Superior temporal gyrus (tissue), 1 donor: ENCODE data around the gene LAMTOR1.
A peak's percentile ranks its signal among the peaks of the same experiment; 100 is the strongest.

Source experiments
- DNase-seq: peaks from one replicate; pipeline ENCODE4 v3.0.0-alpha.2; 2016; ENCODE audit errors: extremely low spot score

The LAMTOR1 gene

DNA sequence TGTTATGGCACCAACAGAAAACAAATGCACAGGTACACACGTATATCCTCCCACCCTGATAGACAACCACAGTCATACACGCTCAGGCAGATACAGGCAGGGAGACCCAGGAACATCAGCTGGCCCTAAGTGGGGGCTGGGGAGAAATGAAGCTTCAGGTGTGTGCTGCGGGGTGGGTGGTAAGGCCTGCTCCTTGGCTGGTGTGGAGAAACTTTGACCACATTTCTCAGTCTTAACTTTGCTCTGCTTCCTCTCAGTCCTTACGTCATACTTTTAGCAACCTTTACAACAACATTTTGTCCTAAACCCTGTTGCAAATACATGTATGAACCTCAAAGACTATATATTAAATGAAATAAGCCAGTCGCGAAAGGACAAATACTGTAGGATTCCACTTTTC, 16.1 kb upstream of the LAMTOR1 start:
- DNase-seq = no peak

DNA sequence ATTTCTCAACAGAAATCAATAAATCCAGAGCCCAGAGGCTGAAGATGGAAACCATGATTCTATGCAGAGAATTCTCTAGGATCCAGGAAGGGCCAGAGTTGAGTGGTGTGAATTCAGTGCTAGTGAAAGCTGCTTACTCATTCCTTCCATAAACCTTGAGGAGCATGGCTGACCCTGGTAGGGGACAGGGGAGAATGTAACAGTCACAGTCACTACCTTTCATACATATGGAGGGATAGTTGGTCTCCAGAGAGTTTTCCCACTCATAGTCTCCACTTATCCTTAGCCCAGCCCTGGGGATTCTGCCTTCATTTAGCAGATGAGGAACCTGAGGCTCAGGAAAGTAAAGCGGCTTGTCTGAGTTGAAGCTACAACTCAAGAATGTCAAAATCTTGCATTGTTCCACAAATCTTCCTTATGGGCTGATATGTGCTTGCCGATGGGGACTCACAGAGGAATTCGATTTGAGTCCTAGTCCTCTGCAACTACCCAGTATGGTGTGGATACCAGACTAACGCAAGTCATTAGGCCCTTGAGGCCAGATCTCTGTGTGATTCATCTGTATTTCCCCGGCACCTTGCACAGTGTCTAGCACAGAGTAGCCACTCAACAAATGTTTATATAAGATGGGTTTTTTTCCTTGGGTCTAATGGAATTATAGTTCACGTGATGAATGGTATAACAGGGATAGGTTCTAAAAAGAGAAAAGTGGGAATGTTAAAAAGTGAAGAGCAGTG, 13.1 kb upstream of the LAMTOR1 start:
- DNase-seq = no peak

DNA sequence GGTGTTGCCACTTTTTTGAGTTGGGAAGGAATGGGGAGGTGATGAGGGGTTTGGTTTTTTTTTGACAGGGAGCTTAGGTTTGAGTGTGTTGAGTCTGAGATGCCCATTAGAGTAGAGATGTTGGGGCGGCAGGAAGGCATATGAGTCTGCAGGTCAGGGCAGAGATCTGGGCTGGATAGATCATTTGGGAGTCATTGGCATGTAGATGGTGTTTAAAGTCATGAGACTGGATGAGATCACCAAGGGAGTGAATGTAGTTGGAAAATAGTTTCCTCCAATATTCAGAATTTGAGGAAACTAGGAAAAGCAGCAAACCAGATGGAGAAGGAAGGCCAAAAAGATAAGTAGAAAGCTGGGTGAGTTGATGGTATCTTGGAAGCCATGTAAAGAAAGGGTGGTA, 11.5 kb upstream of the LAMTOR1 start:
- DNase-seq = no peak

DNA sequence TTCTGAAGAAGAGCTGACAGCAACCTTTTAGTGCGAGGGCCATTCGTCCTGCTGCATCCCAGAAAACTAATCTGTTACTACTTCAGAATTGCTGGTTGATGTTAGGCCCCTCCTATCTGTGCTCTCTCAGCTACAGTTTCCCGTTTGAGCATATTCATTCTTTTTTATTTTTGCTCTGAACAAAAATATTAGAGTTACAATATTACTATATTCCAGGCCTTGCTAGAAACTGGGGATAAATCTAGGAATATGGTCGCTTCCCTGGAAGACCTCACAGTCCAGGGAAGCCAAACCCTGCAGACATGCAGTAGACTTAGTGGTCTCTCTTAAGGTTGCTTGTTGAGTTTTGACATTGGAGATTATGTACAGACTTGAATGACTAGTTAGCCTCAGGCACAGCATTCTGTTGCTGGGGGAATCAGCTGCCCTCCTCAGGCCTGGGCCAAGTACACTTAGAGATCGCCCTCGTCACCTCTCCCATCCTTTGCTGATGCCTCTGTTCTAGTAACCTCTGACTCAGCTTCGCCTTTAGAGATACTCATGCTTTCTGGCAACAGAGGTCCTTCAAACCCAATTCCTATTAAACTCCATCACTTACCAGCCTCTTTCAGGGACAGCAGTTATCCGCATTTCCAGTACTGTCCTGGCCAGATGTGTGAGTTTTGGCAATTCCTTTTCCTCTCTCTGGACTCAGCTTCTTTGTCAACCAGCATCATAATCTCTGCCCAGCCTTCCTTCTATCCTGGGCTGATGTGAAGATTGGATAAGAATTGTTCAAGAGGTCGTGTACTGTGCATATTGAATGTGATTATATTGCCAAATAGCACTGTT, 10.1 kb upstream of the LAMTOR1 start:
- DNase-seq = peak; percentile 20

DNA sequence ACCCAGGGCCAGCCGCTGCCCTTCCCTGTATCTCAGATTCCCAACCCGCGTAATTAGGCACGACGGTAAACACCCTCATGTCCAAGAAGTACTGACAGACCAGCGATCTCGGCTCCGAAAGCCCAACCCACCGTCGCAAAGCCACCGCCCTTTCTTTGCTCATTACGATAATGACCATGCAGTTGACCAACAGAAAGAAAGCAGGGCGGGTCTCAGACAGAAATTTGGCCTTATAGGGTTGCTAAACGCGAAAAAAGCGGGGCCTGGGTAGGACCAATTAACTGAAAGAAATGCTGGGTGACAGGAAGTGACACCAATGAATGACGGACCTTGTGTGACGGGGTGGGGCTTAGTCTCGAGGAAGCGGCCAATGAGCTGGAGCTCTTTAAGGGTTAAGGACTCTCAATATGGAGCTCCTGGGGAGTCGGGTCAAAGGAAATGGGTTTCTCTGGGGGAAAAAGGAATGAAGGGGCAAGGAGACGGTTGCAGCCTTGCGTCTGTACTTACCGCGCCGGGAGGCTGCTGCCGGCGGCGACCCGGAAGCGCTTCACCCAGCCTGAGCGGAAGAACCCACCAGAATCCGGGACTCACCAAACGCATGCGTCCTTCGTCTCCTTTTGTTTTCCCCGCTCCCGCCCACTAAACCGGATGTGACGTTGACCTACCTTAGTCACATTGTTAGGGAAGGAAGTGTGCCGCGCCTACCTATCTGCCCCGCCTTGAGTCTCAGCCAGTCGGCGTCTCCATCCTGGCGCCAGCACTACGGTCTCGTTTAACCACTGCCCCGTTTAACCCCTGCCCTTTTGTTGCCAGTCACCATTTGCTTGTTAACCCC, 9.3 kb upstream of the LAMTOR1 start, which contains the start of gene ANAPC15:
TSS of gene ANAPC15 (minus strand) at position 553 of the 835 bp plus-strand sequence. CDS start 1,419 bp downstream, outside the sequence.
- DNase-seq = peak; percentile 100

DNA sequence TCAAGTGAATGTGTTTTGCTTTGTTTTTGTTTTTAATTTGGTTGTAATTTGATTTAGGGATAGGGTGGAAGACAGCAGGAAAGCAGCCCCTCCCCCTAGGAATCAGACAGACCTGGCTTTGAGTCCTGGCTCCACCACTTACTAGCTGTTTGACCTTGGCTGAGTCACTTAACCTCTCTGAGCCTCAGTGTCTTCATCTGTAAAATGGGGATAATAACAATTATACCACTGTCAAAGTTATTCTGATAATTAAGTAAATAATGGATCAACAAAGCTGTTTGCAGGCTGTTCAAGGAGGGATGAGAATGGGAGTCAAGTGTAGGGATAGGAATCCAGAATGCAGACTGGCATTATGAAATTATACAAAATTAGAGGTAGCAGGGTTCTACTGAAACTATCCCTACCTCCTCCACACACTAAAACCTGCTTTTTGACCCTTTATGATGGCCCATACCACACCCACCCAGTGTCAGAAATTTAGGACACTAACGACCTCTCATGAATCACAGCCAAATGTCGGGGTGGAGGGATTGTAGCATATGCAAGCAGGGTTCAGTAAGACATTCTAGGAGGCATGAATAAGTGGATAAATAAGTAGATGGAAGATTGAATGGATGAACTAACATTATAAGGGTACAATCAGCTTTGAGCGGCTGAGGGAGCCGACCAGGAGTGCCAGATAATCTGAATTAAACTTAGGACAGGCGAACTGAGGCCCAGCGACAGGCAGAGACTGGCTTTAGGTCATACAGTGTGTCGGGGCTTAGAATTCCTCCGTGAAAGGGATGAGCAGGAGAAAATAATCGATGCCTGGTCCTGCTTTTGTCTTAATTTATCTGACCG, 8.4 kb upstream of the LAMTOR1 start:
- DNase-seq = no peak

DNA sequence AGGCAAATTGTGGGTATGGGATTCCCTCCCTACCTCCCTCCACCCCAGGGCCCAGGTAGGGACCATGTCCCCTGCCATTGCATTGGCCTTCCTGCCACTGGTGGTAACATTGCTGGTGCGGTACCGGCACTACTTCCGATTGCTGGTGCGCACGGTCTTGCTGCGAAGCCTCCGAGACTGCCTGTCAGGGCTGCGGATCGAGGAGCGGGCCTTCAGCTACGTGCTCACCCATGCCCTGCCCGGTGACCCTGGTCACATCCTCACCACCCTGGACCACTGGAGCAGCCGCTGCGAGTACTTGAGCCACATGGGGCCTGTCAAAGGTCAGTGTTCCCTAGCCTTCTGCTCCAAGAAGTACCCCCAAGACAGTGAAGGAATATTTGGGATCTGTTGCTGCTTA, 2.8 kb upstream of the LAMTOR1 start, which contains the start of gene TOMT:
TSS of gene TOMT (plus strand) at position 37 of the 400 bp plus-strand sequence. CDS start at position 65, 28 bp downstream.
- DNase-seq = no peak

DNA sequence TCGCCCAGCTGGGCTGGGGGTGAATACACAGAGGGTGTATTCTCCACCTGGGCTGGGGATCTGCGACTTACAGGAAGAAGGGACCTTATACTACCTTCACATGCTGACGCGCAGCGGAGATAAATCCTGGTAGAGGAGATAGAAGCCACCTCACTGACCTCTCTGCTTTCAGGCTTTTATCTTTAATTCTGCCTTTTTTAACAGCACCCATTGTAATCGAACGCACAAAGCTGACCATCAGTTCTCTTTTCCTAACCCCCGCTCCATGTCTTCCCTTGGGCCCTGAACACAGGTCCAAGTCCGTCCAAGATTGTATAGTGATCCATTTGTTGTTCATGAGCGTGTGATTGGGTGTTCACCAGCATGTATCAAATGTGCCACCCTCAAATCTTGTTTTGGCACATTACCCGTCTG, 664 bp upstream of the LAMTOR1 start:
- no peak for DNase-seq

DNA sequence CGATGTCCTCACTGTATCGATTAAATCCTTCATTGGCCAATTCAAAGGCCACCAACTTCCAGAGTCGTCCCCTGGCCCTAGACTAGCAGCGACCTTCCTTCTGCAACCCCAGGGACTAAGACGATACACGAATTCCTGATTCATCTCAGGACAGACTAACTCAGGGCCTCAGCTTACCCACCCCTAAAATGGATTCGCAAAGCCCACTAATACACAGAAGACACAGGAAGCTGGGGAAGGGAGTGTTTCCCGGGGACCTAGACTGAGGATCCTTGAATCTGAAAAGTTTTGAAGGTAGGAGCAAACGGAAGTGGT, 509 bp downstream of the LAMTOR1 start:
- DNase-seq = no peak

DNA sequence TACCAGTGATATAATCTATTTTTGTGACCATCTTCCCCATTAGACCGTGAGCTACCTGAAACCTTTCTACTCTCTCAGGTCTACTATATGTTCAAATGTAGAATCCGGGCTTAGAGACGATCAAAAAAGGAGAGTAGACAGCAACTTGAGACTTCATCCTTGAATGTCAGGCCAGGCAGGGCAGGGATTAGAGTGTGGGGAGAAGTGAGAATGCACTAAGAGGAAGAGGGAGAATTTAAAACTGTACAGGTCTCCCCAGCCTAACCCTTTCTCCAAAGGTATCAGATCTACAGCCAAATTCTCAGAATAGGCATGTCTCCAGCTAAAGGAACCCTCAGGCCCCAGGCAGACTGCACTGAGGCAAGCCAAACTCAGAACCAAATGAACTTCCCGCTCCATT, 935 bp downstream of the LAMTOR1 start:
- no peak for DNase-seq

DNA sequence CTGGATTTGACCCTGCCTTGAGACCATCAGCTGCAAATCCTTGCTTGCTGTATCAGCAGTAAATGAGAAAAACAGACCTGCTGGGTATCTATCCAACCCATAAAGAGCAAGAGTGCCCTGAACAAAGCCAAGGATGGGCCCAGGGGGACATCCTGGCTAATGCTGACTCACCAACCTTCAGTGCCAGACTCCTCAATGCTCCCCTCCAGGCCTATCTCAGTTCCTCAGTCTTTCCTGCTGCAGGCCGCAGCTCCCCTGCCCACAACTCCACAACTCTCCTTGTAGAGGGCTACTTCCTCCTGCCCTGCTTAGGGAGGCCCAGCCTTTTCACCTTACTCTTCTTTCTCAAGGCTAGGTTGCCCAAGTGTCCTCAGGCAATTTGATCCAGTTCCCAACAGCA, 2.6 kb downstream of the LAMTOR1 start:
- DNase-seq = no peak

DNA sequence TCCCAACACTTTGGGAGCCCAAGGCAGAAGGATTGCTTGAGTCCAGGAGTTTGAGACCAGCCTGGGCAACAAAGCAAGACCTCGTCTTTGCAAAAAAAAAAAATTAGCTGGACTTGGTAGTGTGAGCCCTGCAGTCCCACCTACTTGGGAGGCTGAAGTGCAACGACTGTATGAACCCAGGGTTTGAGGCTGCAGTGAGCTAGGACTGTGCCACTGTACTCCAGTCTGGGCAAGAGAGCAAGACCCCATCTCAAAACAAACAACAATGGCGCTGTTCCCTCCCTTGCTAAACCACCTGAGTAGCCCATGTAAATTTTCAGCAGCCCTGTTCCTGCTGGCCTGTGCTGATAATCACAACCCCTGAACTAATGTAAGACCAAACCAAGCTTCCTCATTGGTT, 3.1 kb downstream of the LAMTOR1 start:
- no peak for DNase-seq

DNA sequence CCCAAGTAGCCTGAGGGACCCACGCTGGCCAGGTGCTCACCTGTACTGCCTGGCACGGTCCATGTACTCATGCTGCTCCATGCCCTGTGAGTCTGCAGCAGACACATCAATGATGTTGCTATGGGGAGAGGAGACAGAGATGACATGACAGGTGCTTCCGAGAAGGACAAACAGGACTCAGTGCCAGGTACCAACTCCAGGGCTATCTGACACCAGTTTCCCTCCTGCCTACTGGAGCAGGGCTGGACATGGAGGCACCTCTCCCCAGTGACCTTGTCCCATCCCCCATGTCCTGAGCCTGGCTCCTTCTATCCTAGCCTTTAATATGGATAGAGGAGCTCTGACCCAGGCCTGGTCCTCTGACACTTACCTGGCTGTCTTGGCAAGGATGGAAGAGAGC, 4.4 kb downstream of the LAMTOR1 start:
- DNase-seq = no peak

DNA sequence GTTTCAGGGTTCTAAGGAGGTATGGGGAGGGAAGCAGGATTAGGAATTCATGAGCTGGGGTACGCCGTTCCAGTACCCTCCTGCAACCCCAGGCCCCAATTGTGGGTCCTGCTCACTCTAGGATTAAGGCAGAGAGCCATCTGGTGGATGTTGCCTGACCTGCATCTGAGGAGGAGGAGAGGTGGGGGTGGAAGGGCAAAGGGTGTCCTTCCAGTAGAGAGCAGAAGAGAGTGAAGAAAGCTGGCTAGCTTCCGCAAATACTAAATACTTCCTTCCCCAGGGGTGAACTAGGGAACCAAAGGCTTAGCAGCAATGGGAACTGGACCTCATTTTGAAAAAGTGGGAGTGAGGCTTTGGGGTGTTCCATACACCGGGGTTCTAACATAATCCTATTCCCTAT, 11.8 kb downstream of the LAMTOR1 start:
- DNase-seq = peak; percentile 84

DNA sequence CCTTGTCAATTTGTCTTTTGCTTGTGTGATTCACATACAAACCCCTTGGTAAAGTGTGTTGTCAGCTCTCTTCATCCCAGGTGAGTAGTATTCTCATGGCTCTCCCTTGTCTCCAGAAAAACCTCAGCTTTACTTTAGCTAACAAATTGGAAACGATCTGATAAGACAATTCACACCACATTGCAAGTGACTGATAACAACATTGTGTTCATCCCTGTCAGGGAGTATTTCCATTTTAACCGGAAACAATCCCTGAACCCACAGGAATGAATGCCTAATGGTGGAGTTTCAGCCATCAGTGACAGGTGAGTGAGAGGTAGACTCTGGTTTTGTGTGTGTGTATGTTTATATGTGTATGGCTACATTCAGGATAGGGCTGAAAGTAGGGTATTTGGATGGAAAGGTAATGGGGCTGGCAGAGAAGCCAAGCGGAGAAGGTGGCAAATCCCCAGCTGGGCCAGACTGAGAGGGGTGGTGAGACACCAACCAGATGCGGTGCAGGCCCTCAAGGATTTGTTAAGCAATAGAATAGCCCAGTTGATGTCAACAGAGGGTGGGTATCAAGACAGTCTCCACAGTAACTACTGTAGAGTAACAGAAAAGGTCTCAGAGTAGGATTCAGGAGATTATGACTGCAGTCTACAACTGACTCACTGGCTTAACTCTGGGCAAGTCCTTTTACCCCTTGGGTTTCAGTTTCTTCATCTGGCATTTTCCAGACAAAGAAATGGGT, 14.9 kb downstream of the LAMTOR1 start:
- DNase-seq = no peak

DNA sequence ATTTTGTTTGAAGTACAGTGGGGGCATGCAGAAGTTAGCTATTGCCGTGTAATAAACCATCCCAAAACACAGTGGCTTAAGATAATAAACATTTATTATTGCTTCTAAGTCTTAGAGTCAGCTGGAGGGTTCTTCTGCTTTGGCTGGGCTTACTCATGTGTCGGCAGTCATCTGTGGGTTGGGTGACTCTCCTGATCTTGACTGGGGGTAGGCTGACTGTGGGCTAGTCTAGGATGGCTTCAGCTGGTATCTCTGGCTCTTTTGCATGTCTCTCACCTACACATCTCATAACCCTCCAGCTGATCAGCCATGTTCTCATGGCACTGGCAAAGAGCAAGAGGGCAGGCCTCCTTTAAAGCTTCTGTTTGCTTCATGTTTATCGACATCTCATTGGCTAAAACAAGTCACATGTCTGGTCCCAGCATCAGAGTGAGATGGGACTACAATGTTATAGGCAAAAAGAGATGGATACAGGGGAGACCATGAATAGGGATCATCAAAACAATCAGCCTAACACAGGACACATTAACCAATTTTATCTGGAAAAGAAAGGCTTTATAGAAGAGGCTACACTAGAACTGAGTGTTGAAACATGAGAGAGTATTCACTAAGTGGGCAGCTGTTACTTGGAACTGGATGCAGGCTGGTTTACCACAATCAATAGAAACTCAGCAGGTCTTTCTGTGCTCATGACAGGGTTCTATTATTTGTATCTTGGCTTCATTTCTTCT, 17.3 kb downstream of the LAMTOR1 start:
- peak; percentile 93 for DNase-seq

DNA sequence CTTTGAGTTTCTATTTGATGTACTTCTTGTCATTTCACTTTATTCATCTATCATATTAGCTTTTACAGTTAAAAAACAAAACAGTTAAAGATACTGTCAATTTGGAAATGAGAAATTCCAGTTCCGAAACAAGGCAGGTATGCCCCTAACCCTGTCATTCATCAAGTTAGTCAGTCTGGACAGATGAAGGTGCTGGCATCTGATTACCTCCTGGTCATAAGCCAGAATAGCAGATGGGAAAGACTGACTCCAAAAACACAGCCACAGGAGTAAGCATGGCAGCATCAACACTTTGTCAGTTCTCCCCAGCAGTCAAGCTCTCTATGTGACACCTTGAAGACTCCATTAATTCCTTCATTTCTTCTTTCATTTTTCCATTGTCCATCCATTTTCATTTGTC, 18.1 kb downstream of the LAMTOR1 start:
- no peak for DNase-seq

DNA sequence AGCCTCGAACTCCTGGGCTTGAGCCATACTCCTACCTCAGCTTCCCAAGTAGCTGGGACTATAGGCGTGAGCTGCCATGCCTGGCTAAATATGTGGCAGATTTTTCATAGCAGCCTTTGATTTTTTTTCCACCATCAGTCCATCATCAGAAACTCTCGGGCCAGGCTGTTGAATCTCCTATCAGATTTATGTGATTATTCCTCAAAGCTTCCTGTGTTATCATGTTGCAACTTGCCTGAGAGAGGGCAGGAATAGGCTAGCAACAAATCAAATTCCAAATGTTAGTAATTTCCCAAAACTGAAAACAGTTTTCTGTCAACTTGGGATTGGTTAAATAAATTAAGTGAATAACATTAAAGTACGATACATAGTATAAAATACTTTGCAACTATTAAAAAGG, 19.0 kb downstream of the LAMTOR1 start:
- no peak for DNase-seq

DNA sequence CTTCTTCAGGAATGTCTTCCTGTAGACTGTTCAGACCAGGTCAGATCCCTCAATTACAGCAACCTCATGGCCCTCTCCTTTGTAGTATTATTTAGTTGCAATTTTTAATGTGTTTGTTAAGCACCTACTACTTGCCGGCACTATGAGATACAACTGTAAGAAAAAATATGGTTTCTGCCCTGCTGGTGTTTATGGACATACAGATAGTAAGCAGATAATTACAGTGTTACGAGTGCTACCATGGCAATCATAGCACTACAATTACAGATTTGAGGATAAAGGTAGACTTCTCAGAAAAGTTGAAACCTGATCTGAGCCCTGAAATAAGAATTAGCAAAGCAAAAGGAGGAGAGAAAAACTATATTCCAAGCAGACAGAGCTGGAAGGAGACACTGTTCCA, 19.7 kb downstream of the LAMTOR1 start:
- DNase-seq = no peak
